ENCODE measurements around the gene KCNC4. TPM values are rescaled to one million over a fixed set of nuclear protein-coding genes. Genes with fewer than 3 reads are reported as not detected.
A peak's percentile ranks its signal among the peaks of the same experiment; 100 is the strongest.

KCNC4 gene
- polyA plus RNA-seq, 3 donors, result 0.03 to 0.56 (median 0.12) TPM

- Mint-ChIP-seq H3K9me3 (no peaks in the 10 kb centered on the region), H3K27ac (no peak overlapping the region), H3K36me3 (peaks cover 0 to 2% of the 10 kb centered on the region in 2 donors), H3K4me3 (no peak overlapping the region), H3K4me1 (peaks cover 24% of the 10 kb centered on the region), H3K27me3 (ENCODE audit: low read depth in 3 of 3) (peaks cover 5 to 9% (median 6%) of the 10 kb centered on the region in 3 donors)
- WGBS (ENCODE audit: insufficient coverage), result 100% methylated on average over 1 of the region's 2 CpGs
- Histone ChIP-seq H3K9ac (ENCODE audit: insufficient read depth, low read length, poor library complexity, severe bottlenecking) (no peak overlapping the region), H3K27me3 (ENCODE audit: control insufficient read depth in 2 of 2, insufficient read depth in 2 of 2, low read length in 2 of 2) (no peaks in the 10 kb centered on the region), H3K4me2 (replicated peaks; ENCODE audit: extremely low read depth, low read length, poor library complexity, severe bottlenecking) (no peak overlapping the region), H3K9me3 (replicated peaks in 1 of 2; ENCODE audit: control insufficient read depth in 1 of 2, insufficient read depth in 1 of 2, low read length in 2 of 2) (no peaks in the 10 kb centered on the region), H3K4me3 (replicated peaks in 1 of 3; ENCODE audit: low read depth in 2 of 3, low read length in 3 of 3) (no peak overlapping the region), H4K20me1 (ENCODE audit: insufficient read depth, low read length) (no peaks in the 10 kb centered on the region), H3K27ac (ENCODE audit: low read depth in 1 of 2, low read length in 2 of 2) (no peak overlapping the region), H3K36me3 (replicated peaks in 1 of 2; ENCODE audit: control insufficient read depth in 1 of 2, insufficient read depth in 2 of 2, low read length in 2 of 2) (no peaks in the 10 kb centered on the region), H3K4me1 (ENCODE audit: control insufficient read depth in 1 of 2, insufficient read depth in 2 of 2, low read length in 2 of 2) (peaks cover 20 to 22% of the 10 kb centered on the region in 2 donors), H3K79me2 (ENCODE audit: insufficient read depth, low read length) (no peaks in the 10 kb centered on the region), H2AFZ (ENCODE audit: insufficient read depth, low read depth, low read length, poor library complexity, severe bottlenecking) (no peak overlapping the region)
- DNase-seq, result no peak
- TF ChIP-seq CTCF (IDR thresholded peaks at IDR 0.05), result no peak
- intact Hi-C loops (cut with micrococcal nuclease), result no loop called here
Measured at GRCh38 chr1:110258734-110259133, 48.6 kb downstream of the KCNC4 start.

GRCh38 chr1:110259770-110260169 lies 49.7 kb downstream of the KCNC4 start:
- peaks cover 5 to 9% (median 7%) of the 10 kb centered on the region in 3 donors for H3K27me3 Mint-ChIP-seq (ENCODE audit: low read depth in 3 of 3)
- H2AFZ ChIP-seq (ENCODE audit: insufficient read depth, low read depth, low read length, poor library complexity, severe bottlenecking), result no peak overlapping the region
- no peak overlapping the region for H3K4me3 ChIP-seq (replicated peaks in 1 of 3; ENCODE audit: low read depth in 2 of 3, low read length in 3 of 3)
- no peak for TF ChIP-seq CTCF (IDR thresholded peaks at IDR 0.05)
- no peaks in the 10 kb centered on the region for H3K79me2 ChIP-seq (ENCODE audit: insufficient read depth, low read length)
- peaks cover 31% of the 10 kb centered on the region for H3K4me1 Mint-ChIP-seq
- H3K9me3 ChIP-seq (replicated peaks in 1 of 2; ENCODE audit: control insufficient read depth in 1 of 2, insufficient read depth in 1 of 2, low read length in 2 of 2), result no peaks in the 10 kb centered on the region
- H4K20me1 ChIP-seq (ENCODE audit: insufficient read depth, low read length), result no peaks in the 10 kb centered on the region
- H3K4me1 ChIP-seq (ENCODE audit: control insufficient read depth in 1 of 2, insufficient read depth in 2 of 2, low read length in 2 of 2), result peaks cover 20 to 27% of the 10 kb centered on the region in 2 donors
- no peaks in the 10 kb centered on the region for H3K36me3 ChIP-seq (replicated peaks in 1 of 2; ENCODE audit: control insufficient read depth in 1 of 2, insufficient read depth in 2 of 2, low read length in 2 of 2)
- DNase-seq, result peak; percentile 29 to 56 (median 50)
- WGBS (ENCODE audit: insufficient coverage), result 0% methylated on average over 1 of the region's 2 CpGs
- intact Hi-C loops (cut with micrococcal nuclease), result no loop called here
- H3K9me3 Mint-ChIP-seq, result no peaks in the 10 kb centered on the region
- H3K27ac ChIP-seq (ENCODE audit: low read depth in 1 of 2, low read length in 2 of 2), result no peak overlapping the region
- peak overlapping the region in 2 of 7 donors; percentile 58 to 80 for H3K27ac Mint-ChIP-seq
- H3K36me3 Mint-ChIP-seq, result peaks cover 0 to 2% of the 10 kb centered on the region in 2 donors
- H3K4me3 Mint-ChIP-seq, result no peak overlapping the region
- H3K27me3 ChIP-seq (ENCODE audit: control insufficient read depth in 2 of 2, insufficient read depth in 2 of 2, low read length in 2 of 2), result no peaks in the 10 kb centered on the region
- no peak overlapping the region for H3K9ac ChIP-seq (ENCODE audit: insufficient read depth, low read length, poor library complexity, severe bottlenecking)
- no peak overlapping the region for H3K4me2 ChIP-seq (replicated peaks; ENCODE audit: extremely low read depth, low read length, poor library complexity, severe bottlenecking)

Small RNA genes within 50 kb of the gene (small RNA-seq; reads per million reads assigned to genes)
- gene AL137790.1 (ENCODE audit: insufficient read length, low read depth), result not detected

Other genes with a start within 250 kb of the KCNC4 start
- gene AHCYL1, start 225.5 kb upstream of the KCNC4 start, polyA plus RNA-seq, result 10 to 100 TPM; 39.1 to 63.9 (median 48.8) TPM
- gene STRIP1, start 175.7 kb upstream of the KCNC4 start, polyA plus RNA-seq, result 10 to 100 TPM in 2 of 3 donors, 1 to 10 TPM in 1; 8.9 to 33.6 (median 11.0) TPM
- not detected for gene ALX3, start 139.6 kb upstream of the KCNC4 start, polyA plus RNA-seq
- not detected for gene UBL4B, start 97.9 kb upstream of the KCNC4 start, polyA plus RNA-seq
- gene SLC6A17, start 59.8 kb upstream of the KCNC4 start, polyA plus RNA-seq, result not detected
- 10 to 100 TPM in 1 of 3 donors, 1 to 10 TPM in 2; 6.7 to 16.8 (median 7.5) TPM for gene RBM15, start 129.1 kb downstream of the KCNC4 start, polyA plus RNA-seq
- gene SLC16A4, start 180.7 kb downstream of the KCNC4 start, polyA plus RNA-seq, result under 1 TPM; 0.13 to 0.26 (median 0.25) TPM
- 100 to 1,000 TPM; 304 to 420 (median 368) TPM for gene LAMTOR5, start 197.4 kb downstream of the KCNC4 start, polyA plus RNA-seq
- not detected for gene PROK1, start 240.8 kb downstream of the KCNC4 start, polyA plus RNA-seq